Measurements from ENCODE around the gene AP2A1.

The AP2A1 gene

DNA sequence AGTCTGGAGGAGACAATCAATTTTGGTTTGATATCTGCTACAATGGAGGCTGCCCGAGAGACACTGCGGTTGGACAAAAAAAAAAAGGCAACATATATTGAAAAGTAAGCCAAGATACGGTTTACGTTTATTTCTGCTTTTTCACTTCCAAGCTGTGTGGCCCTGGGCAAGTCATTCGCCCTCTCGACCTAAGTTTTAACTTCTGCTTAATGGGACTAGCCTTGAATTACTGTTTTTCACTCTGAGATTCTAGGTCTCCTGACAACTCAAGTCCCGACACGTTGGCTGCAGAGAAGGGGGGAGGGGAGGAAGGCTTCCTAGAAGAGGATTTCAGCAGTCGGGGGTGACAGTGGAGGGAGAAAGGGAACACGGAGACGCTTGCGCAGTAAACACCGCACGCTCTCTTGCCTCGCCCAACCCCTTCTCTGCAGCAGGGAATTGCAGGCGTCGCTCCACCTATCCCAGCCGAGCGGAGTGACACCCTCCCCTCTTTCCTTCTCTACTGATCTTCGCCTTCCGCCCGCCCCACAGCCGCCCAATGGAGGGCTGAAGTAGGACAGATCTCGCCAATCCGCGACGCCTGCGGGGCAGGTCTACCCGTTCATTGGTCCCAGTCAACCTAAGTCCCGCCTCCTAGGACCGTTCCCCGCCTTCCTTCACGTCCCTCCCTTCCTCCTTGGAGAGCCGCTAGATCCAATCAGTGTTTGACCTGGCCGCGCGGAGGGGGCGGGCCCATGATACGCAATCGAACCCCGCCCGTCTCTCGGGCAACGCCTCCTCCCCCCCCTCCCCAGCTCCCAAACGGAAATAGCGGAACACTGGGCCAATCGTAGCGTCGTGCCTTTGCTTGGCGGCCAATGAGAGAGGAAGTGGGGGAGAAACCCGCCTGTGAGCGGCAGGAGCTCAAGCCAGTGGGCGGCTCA is 533 bp upstream of the AP2A1 start:
- DNase-seq (ENCODE audit: low read depth in 3 of 3, low spot score in 1 of 3) = peak; percentile 96 to 99 (median 98)

DNA sequence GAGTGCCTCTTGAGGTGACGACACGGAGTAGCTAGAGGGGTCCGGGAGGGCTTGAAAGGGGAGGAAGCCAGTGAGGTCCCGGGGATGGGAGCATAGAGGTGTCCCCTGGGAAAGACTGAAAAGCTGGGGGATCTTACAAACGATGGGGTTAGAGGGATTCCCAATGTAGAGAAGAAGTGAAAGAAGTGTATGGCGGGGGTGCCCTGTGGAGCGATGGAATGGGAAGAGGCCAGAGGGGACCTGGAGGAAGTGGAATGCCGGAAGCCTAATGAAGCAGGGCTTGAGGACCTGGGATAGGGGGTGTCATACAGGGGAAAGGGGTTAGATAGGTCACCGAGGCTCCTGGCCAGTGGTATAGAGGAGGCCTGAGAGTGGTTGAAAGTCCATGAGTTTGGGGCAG is 580 bp downstream of the AP2A1 start:
- no peak for DNase-seq (ENCODE audit: low read depth in 3 of 3, low spot score in 1 of 3)

GRCh38 chr19:49767967-49768581 is 1.3 kb downstream of the AP2A1 start:
- no peak for DNase-seq (ENCODE audit: low read depth in 3 of 3, low spot score in 1 of 3)

- no peak for DNase-seq (ENCODE audit: low read depth in 3 of 3, low spot score in 1 of 3)
Measured at GRCh38 chr19:49770529-49770928, 3.7 kb downstream of the AP2A1 start.

GRCh38 chr19:49771674-49772139 is 4.9 kb downstream of the AP2A1 start:
- no peak for DNase-seq (ENCODE audit: low read depth in 3 of 3, low spot score in 1 of 3)

DNA sequence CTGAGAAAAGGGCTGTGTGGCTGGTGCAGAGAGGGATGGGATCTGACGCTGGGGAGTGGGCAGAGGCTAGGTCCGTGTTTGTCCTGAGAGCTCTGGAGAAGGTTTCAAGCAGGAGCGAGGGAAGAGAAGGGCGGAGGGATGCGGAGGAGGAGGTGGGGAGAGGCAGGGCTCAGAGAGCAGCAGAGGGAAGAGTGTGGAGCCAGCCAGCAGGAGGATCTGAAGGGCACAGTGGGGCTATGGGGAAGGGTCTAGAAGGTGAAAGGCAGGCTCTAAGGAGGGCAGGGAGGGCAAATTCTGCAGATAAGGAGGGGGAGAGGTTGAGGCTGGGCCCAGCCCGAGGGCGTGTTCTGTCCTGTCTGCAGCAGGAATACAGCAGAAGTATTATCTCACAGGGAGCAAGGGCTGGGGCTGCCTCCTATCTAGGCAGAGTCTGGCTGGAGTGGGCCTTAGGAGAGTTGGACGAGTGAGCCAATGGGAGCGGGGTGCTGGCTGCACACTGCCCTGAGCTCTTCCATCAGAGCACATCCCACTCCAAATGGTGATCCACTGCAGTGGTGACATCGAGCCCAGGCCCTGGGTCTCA is 6.1 kb downstream of the AP2A1 start:
- DNase-seq (ENCODE audit: low read depth in 3 of 3, low spot score in 1 of 3) = no peak

DNA sequence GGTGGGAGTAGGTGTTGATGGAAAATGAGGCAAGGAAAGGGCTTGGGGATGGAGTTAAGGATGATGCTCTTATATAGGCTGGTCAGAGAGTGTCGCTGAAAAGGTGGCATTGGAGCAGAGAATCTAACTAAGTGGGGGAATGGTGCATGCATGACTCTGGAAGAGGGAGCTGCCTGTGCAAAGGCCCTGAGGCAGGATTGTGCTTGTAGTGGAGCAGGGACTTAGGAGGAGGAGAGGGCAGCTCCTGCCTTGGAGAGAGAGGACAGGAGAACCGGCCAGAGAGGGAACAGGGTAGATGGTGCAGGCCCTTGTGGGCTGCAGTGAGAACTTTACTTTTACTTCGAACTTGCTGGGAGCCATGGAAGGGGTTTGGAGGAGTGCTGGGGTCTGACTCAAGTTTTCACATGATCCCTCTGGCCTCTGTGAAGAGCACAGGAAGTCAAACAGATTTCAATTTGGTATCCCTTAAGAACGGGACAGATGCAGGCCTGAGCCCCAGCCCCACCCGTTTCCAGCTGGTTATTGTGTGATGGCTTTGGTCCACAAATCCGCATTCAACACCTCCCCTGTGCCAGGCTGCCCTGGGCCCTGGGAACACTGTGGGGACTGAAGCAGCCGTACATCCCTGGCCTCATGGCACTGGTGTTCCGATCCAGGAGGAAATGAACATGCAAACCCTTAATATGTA is 7.0 kb downstream of the AP2A1 start:
- DNase-seq (ENCODE audit: low read depth in 3 of 3, low spot score in 1 of 3) = no peak

- no peak for DNase-seq (ENCODE audit: low read depth in 3 of 3, low spot score in 1 of 3)
Measured at GRCh38 chr19:49774969-49775368, 8.2 kb downstream of the AP2A1 start.

DNA sequence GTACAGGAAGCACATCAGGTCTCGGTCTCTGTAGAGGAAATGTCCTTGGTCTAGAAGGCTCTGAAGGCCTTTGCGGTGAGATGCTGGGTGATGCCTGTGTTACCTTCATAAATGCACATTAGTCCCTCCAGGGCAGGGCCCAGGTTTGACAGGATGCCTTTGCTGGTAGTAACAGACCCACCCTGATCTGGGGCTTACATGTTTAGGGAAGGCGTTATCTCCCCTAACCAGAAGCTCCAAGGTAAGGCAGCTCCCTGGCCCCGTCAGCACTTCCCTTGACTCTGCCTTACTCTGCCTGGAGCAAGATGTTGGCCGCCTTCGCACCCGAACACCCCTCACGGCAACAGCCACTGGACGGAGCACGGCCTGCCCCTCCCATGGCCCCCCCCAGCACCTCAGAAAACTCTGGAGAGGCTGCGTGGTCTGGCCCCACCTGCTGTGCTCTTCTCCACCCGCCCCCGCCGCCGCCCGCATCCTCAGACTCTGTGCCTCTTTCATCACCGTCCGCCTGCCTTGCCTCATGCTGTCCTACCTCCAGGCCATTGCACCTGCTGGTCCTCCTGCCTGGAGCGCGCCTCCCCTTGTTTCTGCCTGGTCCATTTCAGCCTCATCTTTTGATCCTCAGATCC is 9.1 kb downstream of the AP2A1 start:
- DNase-seq (ENCODE audit: low read depth in 3 of 3, low spot score in 1 of 3) = no peak

DNA sequence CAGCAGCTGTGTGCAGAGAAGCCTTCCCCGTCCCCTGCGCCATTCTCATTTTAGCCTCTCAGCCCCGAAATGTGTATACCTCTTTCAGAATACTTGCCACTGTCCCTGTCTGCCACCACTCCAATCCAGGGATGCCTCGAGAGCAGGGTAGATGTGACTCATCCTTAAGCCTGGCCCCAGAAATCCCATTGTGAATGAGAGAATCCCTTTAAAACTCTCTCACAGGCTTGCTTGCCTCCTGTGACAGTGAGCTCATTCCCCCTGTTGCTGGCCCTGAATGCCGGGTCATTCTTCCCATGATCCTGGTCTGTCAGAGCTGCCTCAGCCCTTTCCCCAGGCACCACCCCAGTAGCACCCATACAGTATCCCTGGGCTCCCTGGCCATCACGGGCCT is 9.6 kb downstream of the AP2A1 start:
- no peak for DNase-seq (ENCODE audit: low read depth in 3 of 3, low spot score in 1 of 3)

- DNase-seq (ENCODE audit: low read depth in 3 of 3, low spot score in 1 of 3) = no peak
Measured at GRCh38 chr19:49779731-49780555, 13.1 kb downstream of the AP2A1 start.

DNA sequence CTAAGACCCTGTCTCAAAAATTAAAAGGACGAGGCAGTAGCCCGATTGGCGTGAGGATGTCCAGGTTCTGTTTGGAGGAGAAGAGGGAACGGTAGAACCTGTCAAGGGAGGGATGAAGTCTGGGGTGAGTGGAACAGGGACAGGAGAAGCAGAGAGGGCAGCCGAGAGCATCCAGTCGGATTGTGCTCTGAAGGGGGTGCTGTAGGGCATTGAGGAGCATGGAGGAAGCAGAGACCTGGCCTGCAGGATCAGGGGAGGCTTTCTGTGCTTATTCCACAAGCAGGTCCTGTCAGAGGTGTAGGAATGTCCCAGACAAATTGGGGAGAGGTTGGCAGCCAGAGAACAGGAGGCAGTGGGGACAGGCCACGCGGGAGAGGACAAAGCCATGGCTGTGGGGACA is 14.1 kb downstream of the AP2A1 start:
- DNase-seq (ENCODE audit: low read depth in 3 of 3, low spot score in 1 of 3) = no peak

DNA sequence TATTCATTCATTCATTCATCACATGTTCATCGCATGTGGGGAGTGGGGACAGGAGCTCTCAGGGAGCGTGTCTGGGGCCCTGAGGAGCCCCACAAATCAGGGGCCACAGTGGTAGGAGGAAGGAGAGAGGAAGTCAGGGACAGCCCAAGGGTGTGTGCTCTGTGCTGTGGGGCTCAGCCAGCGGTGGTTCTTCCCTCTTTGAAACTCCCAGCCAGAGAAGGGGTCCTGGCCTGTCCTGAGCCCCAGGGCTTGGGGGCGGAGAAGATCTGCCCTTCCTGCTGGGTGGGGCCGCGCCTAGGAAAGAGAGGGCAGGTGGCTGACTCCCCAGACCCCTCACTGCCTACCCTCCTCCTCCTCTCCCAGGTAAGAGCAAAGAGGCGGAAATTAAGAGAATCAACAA is 14.6 kb downstream of the AP2A1 start:
- DNase-seq (ENCODE audit: low read depth in 3 of 3, low spot score in 1 of 3) = no peak

GRCh38 chr19:49782515-49782914 is 15.7 kb downstream of the AP2A1 start:
- DNase-seq (ENCODE audit: low read depth in 3 of 3, low spot score in 1 of 3) = no peak

GRCh38 chr19:49786376-49786820 is 19.6 kb downstream of the AP2A1 start:
- DNase-seq (ENCODE audit: low read depth in 3 of 3, low spot score in 1 of 3) = no peak

DNA sequence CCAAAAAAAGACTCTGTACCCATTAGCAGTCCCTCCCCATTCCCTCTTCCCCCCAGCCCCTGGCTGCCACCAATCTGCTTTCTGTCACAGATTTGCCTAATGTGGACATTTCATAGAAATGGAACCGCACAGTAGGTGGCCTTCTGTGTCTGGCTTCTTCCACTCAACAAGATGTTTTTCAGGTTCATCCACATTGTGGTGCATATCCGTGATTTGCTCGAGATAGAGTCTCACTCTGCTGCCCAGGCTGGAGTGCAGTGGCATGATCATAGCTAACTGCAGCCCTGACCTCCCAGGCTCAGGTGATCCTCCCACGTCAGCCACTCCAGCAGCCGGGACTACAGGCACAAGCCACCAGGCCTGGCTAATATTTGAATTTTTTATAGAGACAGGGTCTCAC is 20.9 kb downstream of the AP2A1 start:
- no peak for DNase-seq (ENCODE audit: low read depth in 3 of 3, low spot score in 1 of 3)

- no peak for DNase-seq (ENCODE audit: low read depth in 3 of 3, low spot score in 1 of 3)
Measured at GRCh38 chr19:49788857-49789256, 22.1 kb downstream of the AP2A1 start.

DNA sequence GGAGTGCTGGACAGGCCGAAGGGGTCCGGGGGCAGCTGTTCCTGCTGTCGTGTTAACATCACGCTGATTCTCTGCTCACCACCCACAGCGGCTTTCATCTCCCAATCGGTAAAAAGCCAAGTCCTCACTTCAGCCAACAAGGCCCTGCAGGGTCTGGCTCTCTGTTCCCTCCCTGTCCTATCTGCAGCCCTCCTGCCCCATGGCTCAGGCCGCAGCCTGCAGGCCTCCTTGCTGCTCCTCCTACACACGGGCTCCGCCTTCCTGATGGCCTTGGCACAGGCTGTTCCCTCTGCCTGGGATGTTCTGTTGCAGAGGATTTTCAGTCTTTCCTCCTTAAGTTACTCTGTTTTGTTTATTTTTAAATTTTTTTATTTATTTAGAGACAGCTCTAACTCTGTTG is 24.1 kb downstream of the AP2A1 start:
- DNase-seq (ENCODE audit: low read depth in 3 of 3, low spot score in 1 of 3) = no peak

DNA sequence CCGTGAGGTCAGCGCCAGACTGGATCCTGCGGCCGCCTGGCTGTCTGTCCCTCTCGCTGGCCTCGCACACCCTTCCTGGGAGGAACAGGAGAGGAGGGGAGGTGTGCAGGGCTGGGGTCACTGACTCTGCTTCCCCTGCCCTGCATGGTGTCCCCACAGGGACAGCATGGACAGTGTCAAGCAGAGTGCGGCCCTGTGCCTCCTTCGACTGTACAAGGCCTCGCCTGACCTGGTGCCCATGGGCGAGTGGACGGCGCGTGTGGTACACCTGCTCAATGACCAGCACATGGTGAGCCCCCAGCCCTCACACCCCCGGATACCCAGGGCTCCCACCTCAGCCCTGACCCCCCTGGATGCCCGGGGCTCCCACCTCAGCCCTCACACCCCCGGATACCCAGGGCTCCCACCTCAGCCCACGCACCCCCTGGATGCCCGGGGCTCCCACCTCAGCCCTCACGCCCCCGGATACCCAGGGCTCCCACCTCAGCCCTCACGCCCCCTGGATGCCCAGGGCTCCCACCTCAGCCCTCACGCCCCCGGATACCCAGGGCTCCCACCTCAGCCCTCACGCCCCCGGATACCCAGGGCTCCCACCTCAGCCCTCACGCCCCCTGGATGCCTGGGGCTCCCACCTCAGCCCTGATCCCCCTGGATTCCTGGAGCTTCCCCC is 25.1 kb downstream of the AP2A1 start:
- DNase-seq (ENCODE audit: low read depth in 3 of 3, low spot score in 1 of 3) = no peak
